ENCODE results near the gene DOCK10.

The DOCK10 gene

GRCh38 chr2:225019105-225019504 lies 23.2 kb downstream of the DOCK10 start:
- Histone ChIP-seq H3K4me3 (ENCODE audit: low read length) (no peak overlapping the region), H3K36me3 (ENCODE audit: insufficient read depth, low read length) (no peaks in the 10 kb centered on the region), H3K9me3 (ENCODE audit: low read length) (no peaks in the 10 kb centered on the region), H3K27me3 (ENCODE audit: insufficient read depth, low read length) (no peaks in the 10 kb centered on the region), H2AFZ (ENCODE audit: low read depth, low read length) (no peak overlapping the region), H3K4me1 (ENCODE audit: insufficient read depth, low read length) (no peaks in the 10 kb centered on the region)

GRCh38 chr2:225017713-225018112 lies 24.6 kb downstream of the DOCK10 start:
- Histone ChIP-seq H3K4me1 (ENCODE audit: insufficient read depth, low read length) (no peaks in the 10 kb centered on the region), H3K27me3 (ENCODE audit: insufficient read depth, low read length) (no peaks in the 10 kb centered on the region), H3K4me3 (ENCODE audit: low read length) (no peak overlapping the region), H2AFZ (ENCODE audit: low read depth, low read length) (no peak overlapping the region), H3K9me3 (ENCODE audit: low read length) (no peaks in the 10 kb centered on the region), H3K36me3 (ENCODE audit: insufficient read depth, low read length) (no peaks in the 10 kb centered on the region)

GRCh38 chr2:225017098-225017685 lies 25.1 kb downstream of the DOCK10 start:
- no peak overlapping the region for H3K4me3 ChIP-seq (ENCODE audit: low read length)
- H3K36me3 ChIP-seq (ENCODE audit: insufficient read depth, low read length) = no peaks in the 10 kb centered on the region

DNA sequence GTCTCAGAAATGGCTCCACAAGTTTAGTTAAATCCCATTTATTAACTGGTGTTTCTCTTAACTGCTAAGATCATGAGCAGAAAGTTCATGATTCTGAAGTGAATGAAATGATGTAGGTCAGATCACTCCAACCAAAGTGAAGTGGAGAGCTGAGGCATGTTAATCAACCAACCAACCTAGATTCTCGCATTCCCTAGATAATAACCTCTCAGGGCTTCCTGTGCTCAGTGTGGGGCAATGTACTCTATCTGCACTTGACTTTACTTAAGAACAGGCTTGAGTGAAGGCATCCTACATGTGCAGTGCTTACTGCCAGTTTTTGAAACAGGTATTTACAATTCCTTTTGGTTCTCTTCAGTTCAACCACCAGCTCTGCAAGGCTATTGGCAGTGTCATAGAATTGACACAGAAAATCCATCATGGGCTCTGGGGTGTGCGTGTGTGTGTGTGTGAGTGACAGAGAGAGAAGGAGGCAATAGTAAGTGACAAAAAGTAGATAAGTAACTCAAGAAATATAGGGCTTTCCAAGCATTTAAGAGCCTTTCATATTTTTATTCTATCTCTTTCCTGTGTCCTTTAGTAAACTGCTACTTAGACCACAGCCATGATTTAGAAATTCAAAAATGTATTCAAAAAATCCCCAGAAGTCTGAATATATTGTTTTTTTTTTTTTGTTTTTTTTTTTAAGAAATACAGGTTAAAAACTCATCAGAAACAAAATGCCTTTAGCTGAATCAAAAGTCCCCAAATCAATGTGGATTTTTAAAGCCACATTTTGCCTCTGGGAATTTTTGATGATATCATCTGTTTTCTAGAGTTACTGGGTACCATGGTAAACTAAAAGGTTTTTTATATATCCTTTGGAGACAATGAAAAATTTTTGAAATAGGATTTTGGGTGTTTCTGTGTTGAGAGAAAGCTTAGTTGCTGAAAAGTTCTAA lies 28.6 kb downstream of the DOCK10 start:
- Histone ChIP-seq H3K27me3 (ENCODE audit: insufficient read depth, low read length) (no peaks in the 10 kb centered on the region), H3K9me3 (ENCODE audit: low read length) (no peaks in the 10 kb centered on the region), H3K4me1 (ENCODE audit: insufficient read depth, low read length) (peaks cover 15% of the 10 kb centered on the region), H3K4me3 (ENCODE audit: low read length) (no peak overlapping the region), H3K36me3 (ENCODE audit: insufficient read depth, low read length) (no peaks in the 10 kb centered on the region), H2AFZ (ENCODE audit: low read depth, low read length) (no peak overlapping the region)

More at GRCh38 chr2:225017098-225017685, 25.1 kb downstream of the DOCK10 start:
- peaks cover 2% of the 10 kb centered on the region for H3K4me1 ChIP-seq (ENCODE audit: insufficient read depth, low read length)
- no peaks in the 10 kb centered on the region for H3K27me3 ChIP-seq (ENCODE audit: insufficient read depth, low read length)
- H2AFZ ChIP-seq (ENCODE audit: low read depth, low read length) = no peak overlapping the region
- H3K9me3 ChIP-seq (ENCODE audit: low read length) = no peaks in the 10 kb centered on the region

- Histone ChIP-seq H3K4me3 (ENCODE audit: low read length) (no peak overlapping the region), H3K27me3 (ENCODE audit: insufficient read depth, low read length) (no peaks in the 10 kb centered on the region), H3K4me1 (ENCODE audit: insufficient read depth, low read length) (peaks cover 15% of the 10 kb centered on the region), H2AFZ (ENCODE audit: low read depth, low read length) (no peak overlapping the region), H3K36me3 (ENCODE audit: insufficient read depth, low read length) (no peaks in the 10 kb centered on the region), H3K9me3 (ENCODE audit: low read length) (no peaks in the 10 kb centered on the region)
Measured at GRCh38 chr2:225011585-225011984, 30.7 kb downstream of the DOCK10 start.

GRCh38 chr2:225010804-225011203 lies 31.5 kb downstream of the DOCK10 start:
- Histone ChIP-seq H3K4me3 (ENCODE audit: low read length) (no peak overlapping the region), H3K4me1 (ENCODE audit: insufficient read depth, low read length) (peaks cover 15% of the 10 kb centered on the region), H3K36me3 (ENCODE audit: insufficient read depth, low read length) (no peaks in the 10 kb centered on the region), H2AFZ (ENCODE audit: low read depth, low read length) (no peak overlapping the region), H3K9me3 (ENCODE audit: low read length) (no peaks in the 10 kb centered on the region), H3K27me3 (ENCODE audit: insufficient read depth, low read length) (no peaks in the 10 kb centered on the region)

GRCh38 chr2:225009768-225010167 lies 32.5 kb downstream of the DOCK10 start:
- H3K9me3 ChIP-seq (ENCODE audit: low read length) = no peaks in the 10 kb centered on the region
- no peak overlapping the region for H3K4me3 ChIP-seq (ENCODE audit: low read length)
- peaks cover 16% of the 10 kb centered on the region for H3K4me1 ChIP-seq (ENCODE audit: insufficient read depth, low read length)
- no peaks in the 10 kb centered on the region for H3K27me3 ChIP-seq (ENCODE audit: insufficient read depth, low read length)
- no peak overlapping the region for H2AFZ ChIP-seq (ENCODE audit: low read depth, low read length)
- no peaks in the 10 kb centered on the region for H3K36me3 ChIP-seq (ENCODE audit: insufficient read depth, low read length)

DNA sequence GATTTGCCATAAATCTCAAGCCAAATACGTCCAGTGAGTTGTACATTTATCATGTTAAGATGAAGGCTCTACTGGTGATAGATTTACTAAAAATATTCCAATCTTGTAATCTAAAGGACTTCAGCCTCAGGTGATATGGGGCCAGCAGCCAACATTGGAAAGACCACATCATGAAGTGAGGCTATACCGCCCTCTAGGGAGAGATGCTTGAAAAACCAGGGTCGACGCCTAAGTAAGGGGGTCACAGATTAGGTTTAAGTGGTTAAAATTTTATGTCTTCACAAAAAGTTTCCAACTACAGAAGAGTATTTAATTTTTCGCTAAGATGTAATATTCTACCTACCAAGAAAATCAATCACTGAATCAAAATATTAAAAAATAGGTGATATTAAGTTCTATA lies 33.3 kb downstream of the DOCK10 start:
- Histone ChIP-seq H3K27me3 (ENCODE audit: insufficient read depth, low read length) (no peaks in the 10 kb centered on the region), H3K4me1 (ENCODE audit: insufficient read depth, low read length) (peaks cover 19% of the 10 kb centered on the region), H3K36me3 (ENCODE audit: insufficient read depth, low read length) (no peaks in the 10 kb centered on the region), H2AFZ (ENCODE audit: low read depth, low read length) (no peak overlapping the region), H3K4me3 (ENCODE audit: low read length) (no peak overlapping the region), H3K9me3 (ENCODE audit: low read length) (no peaks in the 10 kb centered on the region)

DNA sequence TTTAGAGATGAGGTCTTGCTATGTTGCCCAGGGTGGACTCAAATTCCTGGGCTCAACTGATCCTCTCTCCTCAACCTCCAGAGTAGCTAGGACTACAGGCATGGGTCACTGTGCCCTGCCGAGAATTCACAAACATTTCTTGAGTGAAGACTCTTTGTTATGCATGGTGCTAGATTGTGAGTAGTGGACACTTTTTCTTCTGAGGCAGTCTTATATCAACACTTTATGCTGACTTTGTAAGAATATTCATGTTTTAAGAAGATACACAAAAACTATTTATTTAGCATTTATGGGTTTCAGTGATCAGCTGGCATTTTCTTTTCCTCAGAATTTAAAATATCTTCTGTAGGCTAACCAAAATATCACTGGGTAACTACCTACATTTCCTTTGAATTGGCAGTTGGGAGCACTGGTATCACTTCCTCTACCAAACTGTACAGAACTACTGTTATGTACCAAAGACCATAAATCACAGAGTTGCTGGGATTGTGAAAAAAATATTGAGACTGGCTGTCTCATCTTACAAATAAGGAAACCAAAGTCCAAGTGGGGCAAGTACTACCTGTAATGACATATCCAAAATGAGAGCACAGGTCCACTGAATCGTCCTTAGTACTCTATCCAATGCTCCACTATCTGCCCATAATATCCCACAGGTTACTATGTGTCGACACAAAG lies 34.0 kb downstream of the DOCK10 start:
- Histone ChIP-seq H3K4me1 (ENCODE audit: insufficient read depth, low read length) (peaks cover 19% of the 10 kb centered on the region), H2AFZ (ENCODE audit: low read depth, low read length) (no peak overlapping the region), H3K36me3 (ENCODE audit: insufficient read depth, low read length) (no peaks in the 10 kb centered on the region), H3K4me3 (ENCODE audit: low read length) (no peak overlapping the region), H3K27me3 (ENCODE audit: insufficient read depth, low read length) (no peaks in the 10 kb centered on the region), H3K9me3 (ENCODE audit: low read length) (no peaks in the 10 kb centered on the region)

DNA sequence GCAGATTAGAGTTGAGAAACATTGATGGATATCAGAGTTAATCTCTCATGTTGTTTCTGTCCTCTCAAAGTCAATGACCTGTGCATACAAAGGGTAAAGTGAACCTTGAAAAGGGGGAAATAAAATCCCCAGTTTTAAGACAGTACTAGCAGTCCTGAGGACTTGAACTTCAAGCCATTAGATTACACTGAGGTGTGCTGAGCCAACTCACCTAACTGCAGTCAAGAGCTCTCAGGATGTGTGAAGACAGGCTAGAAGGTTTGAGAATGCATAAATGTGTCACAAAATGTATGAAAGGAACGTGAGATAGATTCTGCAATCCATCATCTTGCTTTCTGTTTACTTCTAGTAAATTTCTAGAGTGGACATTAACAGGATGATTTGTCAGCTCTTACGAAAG lies 35.5 kb downstream of the DOCK10 start:
- Histone ChIP-seq H3K4me1 (ENCODE audit: insufficient read depth, low read length) (peaks cover 13% of the 10 kb centered on the region), H2AFZ (ENCODE audit: low read depth, low read length) (no peak overlapping the region), H3K36me3 (ENCODE audit: insufficient read depth, low read length) (no peaks in the 10 kb centered on the region), H3K9me3 (ENCODE audit: low read length) (no peaks in the 10 kb centered on the region), H3K27me3 (ENCODE audit: insufficient read depth, low read length) (no peaks in the 10 kb centered on the region), H3K4me3 (ENCODE audit: low read length) (no peak overlapping the region)

- no peaks in the 10 kb centered on the region for H3K36me3 ChIP-seq (ENCODE audit: insufficient read depth, low read length)
- no peaks in the 10 kb centered on the region for H3K27me3 ChIP-seq (ENCODE audit: insufficient read depth, low read length)
- H3K4me3 ChIP-seq (ENCODE audit: low read length) = no peak overlapping the region
- peaks cover 7% of the 10 kb centered on the region for H3K4me1 ChIP-seq (ENCODE audit: insufficient read depth, low read length)
- H3K9me3 ChIP-seq (ENCODE audit: low read length) = no peaks in the 10 kb centered on the region
- no peak overlapping the region for H2AFZ ChIP-seq (ENCODE audit: low read depth, low read length)
Measured at GRCh38 chr2:225004597-225004996, 37.7 kb downstream of the DOCK10 start.

- no peaks in the 10 kb centered on the region for H3K27me3 ChIP-seq (ENCODE audit: insufficient read depth, low read length)
- no peaks in the 10 kb centered on the region for H3K36me3 ChIP-seq (ENCODE audit: insufficient read depth, low read length)
- H2AFZ ChIP-seq (ENCODE audit: low read depth, low read length) = no peak overlapping the region
- H3K4me1 ChIP-seq (ENCODE audit: insufficient read depth, low read length) = peaks cover 4% of the 10 kb centered on the region
- no peaks in the 10 kb centered on the region for H3K9me3 ChIP-seq (ENCODE audit: low read length)
- H3K4me3 ChIP-seq (ENCODE audit: low read length) = no peak overlapping the region
Measured at GRCh38 chr2:225002656-225003045, 39.6 kb downstream of the DOCK10 start.

GRCh38 chr2:225002039-225002655 lies 40.1 kb downstream of the DOCK10 start:
- Histone ChIP-seq H3K27me3 (ENCODE audit: insufficient read depth, low read length) (no peaks in the 10 kb centered on the region), H3K4me1 (ENCODE audit: insufficient read depth, low read length) (peaks cover 4% of the 10 kb centered on the region), H3K9me3 (ENCODE audit: low read length) (no peaks in the 10 kb centered on the region), H3K4me3 (ENCODE audit: low read length) (no peak overlapping the region), H3K36me3 (ENCODE audit: insufficient read depth, low read length) (no peaks in the 10 kb centered on the region), H2AFZ (ENCODE audit: low read depth, low read length) (no peak overlapping the region)

All from neuron (in vitro differentiated cells).